HG03135 (cell line): ENCODE measurements around the gene ADAMTSL3.
"Not testable (repeated sequence)": the region's sequence is repeated elsewhere in the genome, so short reads cannot be mapped to it uniquely, and the experiment has no call there.

ENCODE experiments used
- ATAC-seq: cut with Tn5 transposase; IDR thresholded peaks from one replicate; pipeline ENCODE4 v1.9.1; 2021; ENCODE audit warnings: mild to moderate bottlenecking, moderate library complexity; ENCODE audit not compliant: unreplicated experiment

Gene ADAMTSL3

GRCh38 chr15:83956887-83957286 lies 303.0 kb downstream of the ADAMTSL3 start:
- ATAC-seq = no peak

DNA sequence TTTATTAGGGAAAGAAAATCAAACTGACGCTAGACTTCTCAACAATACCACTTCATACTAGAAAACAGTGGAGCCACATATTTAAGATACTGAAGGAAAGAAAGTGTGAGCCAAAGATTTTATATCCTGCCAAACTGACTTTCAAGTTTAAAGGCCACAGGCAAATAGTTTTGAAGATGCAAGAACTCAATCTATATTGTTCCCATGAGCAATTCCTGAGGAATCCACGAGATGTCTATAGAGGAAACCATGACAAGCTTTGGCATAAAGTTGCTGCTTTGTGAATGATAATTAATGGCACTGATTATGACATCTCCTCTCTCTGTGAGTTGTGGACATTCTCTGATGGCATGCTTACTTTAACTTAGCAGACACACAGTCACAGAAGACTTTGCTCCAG lies 305.6 kb downstream of the ADAMTSL3 start:
- no peak for ATAC-seq

DNA sequence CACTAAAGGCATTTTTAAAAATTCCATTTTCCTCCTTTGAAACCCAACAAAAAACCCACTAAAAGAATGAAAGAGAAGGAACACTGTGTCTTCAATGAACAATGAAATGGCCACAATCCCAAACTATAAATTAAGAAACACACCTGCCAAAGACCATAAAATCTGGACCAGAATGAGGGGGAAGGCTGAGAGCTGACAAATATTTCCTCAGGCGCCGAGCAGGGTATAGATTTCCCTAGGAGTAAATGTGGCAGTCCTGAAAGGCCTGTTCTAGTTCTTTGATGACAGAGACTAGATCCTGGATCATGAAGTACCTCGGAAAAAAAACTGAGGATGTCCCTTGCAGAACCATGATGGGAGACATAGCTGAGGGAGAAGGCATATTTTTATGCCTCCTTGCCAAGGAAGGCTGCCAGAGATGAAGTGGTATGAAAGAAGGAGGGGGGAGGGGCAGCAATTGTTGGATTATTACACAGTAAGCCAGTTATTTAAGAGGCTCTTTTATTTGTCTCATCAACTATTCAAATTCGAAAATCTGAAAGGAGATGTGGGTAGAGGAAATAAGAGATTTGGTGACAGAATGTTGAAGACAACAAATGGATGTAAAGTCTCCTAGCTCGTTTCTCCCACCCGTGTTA lies 306.4 kb downstream of the ADAMTSL3 start:
- ATAC-seq = no peak

DNA sequence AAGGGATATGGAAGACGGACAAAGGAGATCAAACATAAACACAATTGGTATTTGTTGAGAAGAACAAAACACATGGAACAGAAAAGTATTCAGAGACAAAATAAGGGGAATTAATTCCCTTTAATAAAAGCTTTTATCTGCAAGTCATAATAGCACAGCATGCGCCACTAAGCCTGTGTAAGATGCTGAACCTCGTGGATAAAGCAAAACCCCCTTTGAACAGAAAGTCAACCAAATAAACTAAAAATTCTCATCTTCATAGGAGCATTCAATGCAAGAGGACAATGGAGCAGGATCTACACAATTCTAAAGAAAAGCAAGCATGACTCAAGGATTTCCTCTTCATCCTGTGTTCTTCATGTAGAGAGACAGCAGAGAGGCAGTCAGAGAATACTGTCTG lies 307.4 kb downstream of the ADAMTSL3 start:
- no peak for ATAC-seq

DNA sequence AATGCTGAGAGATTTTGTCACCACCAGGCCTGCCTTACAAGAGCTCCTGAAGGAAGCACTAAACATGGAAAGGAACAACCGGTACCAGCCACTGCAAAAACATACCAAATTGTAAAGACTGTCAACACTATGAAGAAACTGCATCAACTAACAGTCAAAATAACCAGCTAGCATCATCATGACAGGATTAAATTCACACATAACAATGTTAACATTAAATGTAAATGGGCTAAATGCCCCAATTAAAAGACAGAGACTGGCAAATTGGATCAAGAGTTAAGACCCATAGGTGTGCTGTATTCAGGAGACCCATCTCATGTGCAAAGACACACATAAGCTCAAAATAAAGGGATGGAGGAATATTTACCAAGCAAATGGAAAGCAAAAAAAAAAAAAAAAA lies 311.0 kb downstream of the ADAMTSL3 start:
- ATAC-seq = not testable (repeated sequence)

- ATAC-seq = no peak
These were observed 316.5 kb downstream of the ADAMTSL3 start for GRCh38 chr15:83970295-83970890.

GRCh38 chr15:83971992-83972391 lies 318.1 kb downstream of the ADAMTSL3 start:
- ATAC-seq = no peak

- ATAC-seq = no peak
These were observed 319.9 kb downstream of the ADAMTSL3 start for GRCh38 chr15:83973816-83974215.

DNA sequence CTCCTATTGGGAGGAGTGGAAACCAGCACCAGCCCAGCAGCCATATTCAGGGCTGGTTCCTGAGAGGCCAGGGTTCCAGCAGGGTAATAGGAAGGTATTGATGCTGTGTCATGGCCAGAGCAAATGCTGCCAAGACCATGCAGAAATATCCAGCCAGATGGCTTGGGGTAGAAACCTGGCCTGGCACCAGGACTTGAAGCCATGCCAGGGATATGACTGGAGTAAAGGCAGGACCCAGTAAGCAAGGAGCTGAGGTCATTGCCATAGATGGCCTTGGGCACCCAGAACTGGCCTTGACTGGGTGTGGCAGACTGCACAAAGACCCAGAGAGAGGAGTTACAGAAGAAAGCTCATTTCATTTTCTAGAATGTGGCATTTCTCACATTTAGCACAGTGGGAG lies 324.1 kb downstream of the ADAMTSL3 start:
- ATAC-seq = no peak

GRCh38 chr15:83978588-83978987 lies 324.7 kb downstream of the ADAMTSL3 start:
- no peak for ATAC-seq

DNA sequence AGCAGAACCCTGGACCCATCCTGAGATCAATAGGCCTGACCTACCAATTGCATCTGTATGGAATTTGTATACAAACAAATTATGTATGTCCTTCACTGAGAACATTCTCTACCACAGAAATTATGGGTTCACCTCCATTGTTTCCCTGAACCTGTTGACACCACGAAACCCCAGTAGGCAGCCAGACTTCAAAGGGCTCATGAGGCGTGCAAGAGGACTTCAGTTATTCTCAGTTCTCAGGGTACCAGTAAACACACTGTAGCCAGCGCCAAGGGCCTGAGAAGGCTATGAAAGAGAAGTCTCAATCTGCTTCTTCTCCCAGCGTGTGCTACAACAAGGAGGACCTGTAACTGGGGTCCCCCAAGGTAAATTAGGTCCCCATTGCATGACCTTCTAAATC lies 326.7 kb downstream of the ADAMTSL3 start:
- no peak for ATAC-seq

GRCh38 chr15:83982748-83983147 lies 328.8 kb downstream of the ADAMTSL3 start:
- ATAC-seq = no peak

GRCh38 chr15:83983634-83984458 lies 329.9 kb downstream of the ADAMTSL3 start:
- ATAC-seq = peak; percentile 82

DNA sequence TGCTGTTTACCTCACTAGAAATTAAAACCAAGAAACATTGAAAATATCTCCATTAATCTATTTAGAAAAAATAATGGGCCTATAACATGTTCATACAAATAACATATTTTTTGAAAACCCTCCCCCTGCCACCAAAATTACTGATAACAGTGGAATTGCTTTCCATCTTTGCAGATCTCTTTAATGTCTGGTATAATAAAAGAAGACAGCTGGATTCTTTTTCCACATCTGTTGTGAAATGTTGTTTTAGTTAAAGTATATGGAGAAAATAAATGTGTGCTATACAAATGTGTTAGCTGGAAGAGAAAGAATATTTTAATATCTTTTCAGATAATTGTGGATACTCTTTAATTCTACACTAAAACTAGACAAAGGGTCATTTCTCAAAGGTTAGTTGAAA lies 330.7 kb downstream of the ADAMTSL3 start:
- ATAC-seq = no peak

DNA sequence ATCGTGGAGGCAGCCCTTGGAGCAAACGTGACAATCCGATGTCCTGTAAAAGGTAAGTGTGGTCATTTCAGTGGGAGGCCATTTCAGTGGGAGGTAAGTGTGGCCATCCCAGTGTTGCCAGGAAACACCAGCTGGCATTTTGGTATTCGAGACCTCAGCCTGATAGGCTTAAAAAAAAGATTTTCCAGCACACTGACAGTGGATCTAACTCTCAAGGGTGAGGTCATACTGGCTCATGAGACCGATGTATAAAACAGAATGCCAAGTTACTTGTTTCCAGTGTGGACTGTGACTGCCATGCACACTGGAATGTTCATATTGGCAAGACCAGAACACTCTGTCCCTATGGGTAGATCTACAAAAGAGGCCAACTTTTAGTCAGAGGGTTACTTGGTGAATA lies 337.2 kb downstream of the ADAMTSL3 start:
- no peak for ATAC-seq

DNA sequence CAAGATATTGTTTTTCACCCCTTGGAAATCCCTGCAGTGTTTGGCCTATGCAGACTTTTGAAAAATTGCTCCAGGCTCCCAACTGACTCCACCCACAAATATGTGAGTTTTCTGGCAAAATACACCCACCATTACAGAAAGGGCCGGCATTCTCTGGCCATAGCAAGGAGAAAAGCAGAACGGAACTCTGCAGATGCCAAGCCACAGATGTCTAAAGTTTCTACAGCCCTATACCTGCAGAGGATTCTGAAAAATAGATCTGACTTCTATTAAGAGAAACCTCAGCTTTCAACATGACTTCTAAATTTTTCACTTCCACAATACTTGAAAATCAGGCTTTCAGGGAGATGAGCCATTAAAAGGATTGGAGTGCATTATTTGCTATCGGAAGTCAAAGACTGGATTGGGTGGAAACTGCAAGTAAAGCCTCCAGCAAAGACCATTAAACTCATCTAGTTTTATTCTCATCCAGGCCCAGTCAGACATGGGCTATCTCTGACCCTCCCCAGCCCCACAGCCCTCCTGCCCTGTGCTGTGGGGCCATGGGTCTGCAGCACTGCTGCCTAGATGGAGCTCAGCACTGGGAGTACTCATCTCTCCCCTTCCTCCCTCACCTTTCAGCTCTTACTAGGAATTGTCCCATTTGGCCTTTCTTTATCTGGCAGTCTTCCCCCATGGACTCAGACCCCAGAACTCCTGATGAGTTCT lies 338.6 kb downstream of the ADAMTSL3 start:
- peak; percentile 58 for ATAC-seq

DNA sequence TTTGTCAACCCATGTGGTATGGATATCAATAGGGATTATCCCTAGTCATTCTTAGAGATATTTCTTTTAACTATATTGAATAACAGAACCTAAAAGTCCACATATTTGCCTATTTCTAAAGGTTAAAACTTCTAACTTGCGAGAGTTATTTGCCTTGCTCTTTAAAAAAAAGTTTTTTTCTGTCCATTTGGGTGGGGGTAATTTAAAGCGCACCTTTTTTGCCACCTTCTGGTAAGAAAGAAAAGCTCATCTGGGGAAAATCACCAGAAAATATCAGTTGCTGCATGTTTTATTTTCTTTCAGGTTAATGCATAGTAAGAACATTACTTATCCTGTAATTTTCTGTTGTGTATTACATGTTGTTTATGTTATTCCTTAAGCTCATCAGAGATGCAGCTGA lies 339.7 kb downstream of the ADAMTSL3 start:
- ATAC-seq = no peak

GRCh38 chr15:83998486-83998885 lies 344.6 kb downstream of the ADAMTSL3 start:
- no peak for ATAC-seq

GRCh38 chr15:83999396-84000135 lies 345.6 kb downstream of the ADAMTSL3 start:
- no peak for ATAC-seq

GRCh38 chr15:84001037-84001436 lies 347.1 kb downstream of the ADAMTSL3 start:
- no peak for ATAC-seq

GRCh38 chr15:84001655-84002054 lies 347.7 kb downstream of the ADAMTSL3 start:
- ATAC-seq = no peak
